H1 (cell line): Measurements from ENCODE around the gene KIF5A. TPM values are rescaled to one million over a fixed set of nuclear protein-coding genes. Genes with fewer than 3 reads are reported as not detected.

Source experiments
- ATF3 ChIP-seq: IDR thresholded peaks from 2 replicates; pipeline ENCODE4 v1.6.1; 2011; ENCODE audit warnings: low read depth, mild to moderate bottlenecking, low read length; ENCODE audit not compliant: insufficient read depth
- CEBPB ChIP-seq: IDR thresholded peaks from 2 replicates; pipeline ENCODE4 v1.6.1; 2012; ENCODE audit warnings: low read depth, low read length
- EZH2 ChIP-seq: fragments of 200-600 bp; sonication (generic); IDR thresholded peaks from 2 replicates; pipeline ENCODE4 v1.7.1; 2012; ENCODE audit warnings: low read depth, mild to moderate bottlenecking, moderate library complexity, low read length, inconsistent platforms; ENCODE audit not compliant: severe bottlenecking
- FOSL1 ChIP-seq: IDR thresholded peaks from 2 replicates; pipeline ENCODE4 v1.6.1; 2011; ENCODE audit warnings: mild to moderate bottlenecking, low read depth, low read length, moderate library complexity; ENCODE audit not compliant: insufficient read depth
- HDAC2 ChIP-seq, 2 experiments: fragments of 300-600 bp in 1 of 2; sonication (generic) in 1 of 2; IDR thresholded peaks; 2 replicates each; pipeline ENCODE4 v1.6.1; 2011 to 2012; ENCODE audit warnings: low read depth in 2 of 2, low read length in 2 of 2, mild to moderate bottlenecking in 2 of 2, moderate library complexity in 2 of 2, borderline replicate concordance in 1 of 2, inconsistent platforms in 1 of 2
- PHF8 ChIP-seq: fragments of 200-600 bp; sonication (generic); conservative IDR thresholded peaks from 2 replicates; pipeline ENCODE4 v1.7.1; 2012; ENCODE audit warnings: low read depth, mild to moderate bottlenecking, inconsistent platforms, low read length, moderate library complexity
- RAD21 ChIP-seq, 2 experiments: IDR thresholded peaks in 1 of 2; conservative IDR thresholded peaks in 1 of 2; 2 replicates each; pipeline ENCODE4 v1.6.1; 2011; ENCODE audit warnings: low read depth in 2 of 2, low read length in 2 of 2, improper control_type of control experiment in 1 of 2, inconsistent platforms in 1 of 2, mild to moderate bottlenecking in 1 of 2, moderate library complexity in 1 of 2
- RFX5 ChIP-seq: IDR thresholded peaks from 2 replicates; pipeline ENCODE4 v1.6.1; 2011; ENCODE audit warnings: low read depth, low read length, improper control_type of control experiment, borderline replicate concordance
- TCF12 ChIP-seq: IDR thresholded peaks from 2 replicates; pipeline ENCODE4 v1.6.1; 2011; ENCODE audit warnings: low read depth, mild to moderate bottlenecking, low read length
- polyA plus RNA-seq, 7 experiments: library from polyadenylated mRNA; depleted of rRNA in 3 of 7; stranded (reverse) in 5 of 7; unstranded in 2 of 7; fragments of >200 nt in 5 of 7; fragments of 200-250 nt in 2 of 7; gene quantifications; 1 replicate in 5 of 7; 2 replicates in 1 of 7; 4 replicates in 1 of 7; pipeline versions ENCODE4 v1.2.1 to v1.2.3, GENCODE V29; 2011 to 2013; ENCODE audit warnings: missing spikeins in 2 of 7, mixed read lengths in 2 of 7
- total RNA-seq: library from RNA; stranded (reverse); fragmentation: NEBNext Ultra II Directional; extraction: Animal tissue kit (Norgen Biotek cat#: 25700); gene quantifications from 2 replicates; pipeline ENCODE4 v1.2.1, GENCODE V29; 2021

The KIF5A gene
- total and polyA plus RNA-seq, 2 of the 8 experiments (the other 6 are each of a cell fraction or from before 2014, with no cell fraction given), result 10.7 to 21.9 TPM

GRCh38 chr12:57609101-57609780 is 59.4 kb downstream of the KIF5A start (continued):
- no peak for TF ChIP-seq PHF8
- TF ChIP-seq FOSL1, result peak; percentile 81; the same call in 1 of the 2 replicates
- no peak for TF ChIP-seq ATF3
- 0 out of 2 replicates have a peak, but pooled peaks have one; percentile 38 for TF ChIP-seq TCF12
- no peak for TF ChIP-seq RFX5
- TF ChIP-seq RAD21 (IDR thresholded peaks at IDR 0.05 in 1 of 2, conservative IDR thresholded peaks at IDR 0.05 in 1 of 2; ENCODE audit: low read depth in 2 of 2, low read length in 2 of 2), result no peak
- TF ChIP-seq EZH2, result peak; percentile 26
- TF ChIP-seq HDAC2 (IDR thresholded peaks at IDR 0.05; ENCODE audit: borderline replicate concordance in 1 of 2, low read depth in 2 of 2, low read length in 2 of 2), result no peak; a peak in 1 of 4 replicates
- no peak for TF ChIP-seq CEBPB
